ENCODE measurements around the gene ASB10.

Gene ASB10

GRCh38 chr7:151178831-151179230, 8.2 kb downstream of the ASB10 start:
- no peaks in the 10 kb centered on the region for H3K9me3 ChIP-seq (ENCODE audit: control insufficient read depth, insufficient read depth, low read length)
- H4K20me1 ChIP-seq (ENCODE audit: control insufficient read depth, insufficient read depth, low read depth, low read length), result no peaks in the 10 kb centered on the region
- H3K36me3 ChIP-seq (ENCODE audit: control insufficient read depth, low read length), result no peaks in the 10 kb centered on the region
- no peaks in the 10 kb centered on the region for H3K9me2 ChIP-seq (replicated peaks; ENCODE audit: control insufficient read depth, low read length)
- no peaks in the 10 kb centered on the region for H3F3A ChIP-seq (ENCODE audit: control insufficient read depth, insufficient read depth)
- no peaks in the 10 kb centered on the region for H3K79me2 ChIP-seq (ENCODE audit: control insufficient read depth, low read length)
- H3K4me2 ChIP-seq (ENCODE audit: low read length), result no peak overlapping the region
- no peak overlapping the region for H3K27ac ChIP-seq (ENCODE audit: low read depth, low read length)
- H3K4me1 ChIP-seq (ENCODE audit: control insufficient read depth, low read length), result no peaks in the 10 kb centered on the region
- H3K27me3 ChIP-seq (ENCODE audit: control insufficient read depth, low read length), result peaks cover 6% of the 10 kb centered on the region; the same call in 1 of the 2 replicates
- no peak overlapping the region for H3K4me3 ChIP-seq (ENCODE audit: low read length)
- TF ChIP-seq EZH2phosphoT487 (IDR thresholded peaks at IDR 0.05; ENCODE audit: borderline replicate concordance, low read length) (no peak), CTCF (IDR thresholded peaks at IDR 0.05; ENCODE audit: low read depth, low read length, poor library complexity, severe bottlenecking) (no peak)

- TF ChIP-seq CTCF (IDR thresholded peaks at IDR 0.05; ENCODE audit: low read depth, low read length, poor library complexity, severe bottlenecking), result no peak
- no peaks in the 10 kb centered on the region for H4K20me1 ChIP-seq (ENCODE audit: control insufficient read depth, insufficient read depth, low read depth, low read length)
- H3K36me3 ChIP-seq (ENCODE audit: control insufficient read depth, low read length), result no peaks in the 10 kb centered on the region
- no peak overlapping the region for H3K4me3 ChIP-seq (ENCODE audit: low read length)
- H3K79me2 ChIP-seq (ENCODE audit: control insufficient read depth, low read length), result no peaks in the 10 kb centered on the region
- H3K27me3 ChIP-seq (ENCODE audit: control insufficient read depth, low read length), result peaks cover 6% of the 10 kb centered on the region; the same call in 1 of the 2 replicates
- H3K9me3 ChIP-seq (ENCODE audit: control insufficient read depth, insufficient read depth, low read length), result no peaks in the 10 kb centered on the region
- H3F3A ChIP-seq (ENCODE audit: control insufficient read depth, insufficient read depth), result no peaks in the 10 kb centered on the region
- H3K27ac ChIP-seq (ENCODE audit: low read depth, low read length), result no peak overlapping the region
- no peak overlapping the region for H3K4me2 ChIP-seq (ENCODE audit: low read length)
- no peaks in the 10 kb centered on the region for H3K9me2 ChIP-seq (replicated peaks; ENCODE audit: control insufficient read depth, low read length)
- H3K4me1 ChIP-seq (ENCODE audit: control insufficient read depth, low read length), result no peaks in the 10 kb centered on the region
These were observed 8.8 kb downstream of the ASB10 start for GRCh38 chr7:151178236-151178635.

- TF ChIP-seq EZH2phosphoT487 (IDR thresholded peaks at IDR 0.05; ENCODE audit: borderline replicate concordance, low read length) (no peak), CTCF (IDR thresholded peaks at IDR 0.05; ENCODE audit: low read depth, low read length, poor library complexity, severe bottlenecking) (no peak)
- no peaks in the 10 kb centered on the region for H4K20me1 ChIP-seq (ENCODE audit: control insufficient read depth, insufficient read depth, low read depth, low read length)
- no peak overlapping the region for H3K4me3 ChIP-seq (ENCODE audit: low read length)
- no peaks in the 10 kb centered on the region for H3F3A ChIP-seq (ENCODE audit: control insufficient read depth, insufficient read depth)
- H3K9me2 ChIP-seq (replicated peaks; ENCODE audit: control insufficient read depth, low read length), result no peaks in the 10 kb centered on the region
- no peaks in the 10 kb centered on the region for H3K36me3 ChIP-seq (ENCODE audit: control insufficient read depth, low read length)
- H3K4me2 ChIP-seq (ENCODE audit: low read length), result no peak overlapping the region
- H3K4me1 ChIP-seq (ENCODE audit: control insufficient read depth, low read length), result no peaks in the 10 kb centered on the region
- no peaks in the 10 kb centered on the region for H3K79me2 ChIP-seq (ENCODE audit: control insufficient read depth, low read length)
- H3K9me3 ChIP-seq (ENCODE audit: control insufficient read depth, insufficient read depth, low read length), result no peaks in the 10 kb centered on the region
- H3K27ac ChIP-seq (ENCODE audit: low read depth, low read length), result no peak overlapping the region
- peaks cover 7% of the 10 kb centered on the region for H3K27me3 ChIP-seq (ENCODE audit: control insufficient read depth, low read length)
These were observed 9.7 kb downstream of the ASB10 start for GRCh38 chr7:151177310-151177709.

GRCh38 chr7:151176401-151176800, 10.6 kb downstream of the ASB10 start:
- H3K9me3 ChIP-seq (ENCODE audit: control insufficient read depth, insufficient read depth, low read length), result no peaks in the 10 kb centered on the region
- H4K20me1 ChIP-seq (ENCODE audit: control insufficient read depth, insufficient read depth, low read depth, low read length), result no peaks in the 10 kb centered on the region
- H3F3A ChIP-seq (ENCODE audit: control insufficient read depth, insufficient read depth), result no peaks in the 10 kb centered on the region
- no peaks in the 10 kb centered on the region for H3K9me2 ChIP-seq (replicated peaks; ENCODE audit: control insufficient read depth, low read length)
- peaks cover 10% of the 10 kb centered on the region for H3K27me3 ChIP-seq (ENCODE audit: control insufficient read depth, low read length)
- H3K4me3 ChIP-seq (ENCODE audit: low read length), result no peak overlapping the region
- no peak overlapping the region for H3K27ac ChIP-seq (ENCODE audit: low read depth, low read length)
- H3K4me1 ChIP-seq (ENCODE audit: control insufficient read depth, low read length), result no peaks in the 10 kb centered on the region
- no peaks in the 10 kb centered on the region for H3K79me2 ChIP-seq (ENCODE audit: control insufficient read depth, low read length)
- TF ChIP-seq EZH2phosphoT487 (IDR thresholded peaks at IDR 0.05; ENCODE audit: borderline replicate concordance, low read length) (no peak), CTCF (IDR thresholded peaks at IDR 0.05; ENCODE audit: low read depth, low read length, poor library complexity, severe bottlenecking) (no peak)
- no peak overlapping the region for H3K4me2 ChIP-seq (ENCODE audit: low read length)
- no peaks in the 10 kb centered on the region for H3K36me3 ChIP-seq (ENCODE audit: control insufficient read depth, low read length)

All from DOHH2 (cell line).